HG03457 (cell line): ENCODE measurements around the gene ZNF69.
A peak's percentile ranks its signal among the peaks of the same experiment; 100 is the strongest.
"Not testable (repeated sequence)": the region's sequence is repeated elsewhere in the genome, so short reads cannot be mapped to it uniquely, and the experiment has no call there.

Source experiments
- ATAC-seq: cut with Tn5 transposase; IDR thresholded peaks from one replicate; pipeline ENCODE4 v1.9.1; 2021; ENCODE audit warnings: moderate number of reproducible peaks; ENCODE audit not compliant: unreplicated experiment

Gene ZNF69

DNA sequence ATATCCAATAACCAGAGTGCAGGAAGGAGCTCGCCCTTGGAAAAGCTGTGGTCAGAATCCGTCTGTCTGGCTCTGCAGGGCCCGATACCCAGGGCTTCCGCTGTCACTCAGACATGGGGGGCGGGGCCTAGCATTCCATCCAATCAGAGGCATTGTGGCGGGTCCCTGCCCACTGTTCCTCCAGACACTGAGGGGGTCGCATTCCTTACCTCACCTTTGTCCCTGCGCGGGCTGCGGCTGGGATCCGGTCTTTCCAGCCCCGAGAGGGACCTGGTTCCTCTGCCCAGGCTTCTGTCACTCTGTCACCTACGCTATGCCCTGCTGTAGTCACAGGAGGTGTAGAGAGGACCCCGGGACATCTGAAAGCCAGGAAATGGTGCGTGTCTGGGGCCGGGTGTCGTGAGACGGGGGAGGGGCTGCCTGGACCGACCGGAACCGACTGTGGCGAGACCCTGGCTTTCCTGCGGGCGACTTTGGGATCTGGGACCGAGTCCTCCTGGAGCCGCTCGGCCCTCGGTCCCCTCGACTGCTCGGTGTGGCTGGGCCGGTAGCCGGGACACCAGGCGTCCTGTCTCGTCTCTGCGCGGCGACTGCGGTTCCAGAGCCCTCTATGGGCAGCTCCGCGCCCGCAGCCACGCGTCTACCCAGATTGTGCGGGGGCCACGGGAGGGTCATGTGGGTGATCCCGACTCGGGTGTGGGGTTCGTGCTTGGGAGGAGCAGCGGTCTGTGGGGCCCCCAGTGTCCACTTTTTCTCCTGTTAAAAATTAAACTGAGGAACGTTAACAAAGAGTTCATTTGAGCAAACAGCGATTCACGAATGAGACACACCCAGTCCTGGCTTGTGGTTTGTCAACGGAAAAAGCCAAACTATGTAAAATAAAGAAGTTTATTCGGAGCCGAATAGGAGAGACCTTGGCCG lies at the start of gene ZNF69:
ZNF69 (plus strand) TSS at position 172 of the 921 bp plus-strand sequence; CDS start at position 314, 142 bp downstream.
- no peak for ATAC-seq

- ATAC-seq: no peak
Measured at GRCh38 chr19:11843722-11844121, 43.9 kb upstream of the ZNF69 start.

- ATAC-seq: not testable (repeated sequence)
Measured at GRCh38 chr19:11847615-11848014, 40.0 kb upstream of the ZNF69 start.

GRCh38 chr19:11848200-11848593 lies 39.4 kb upstream of the ZNF69 start:
- no peak for ATAC-seq

DNA sequence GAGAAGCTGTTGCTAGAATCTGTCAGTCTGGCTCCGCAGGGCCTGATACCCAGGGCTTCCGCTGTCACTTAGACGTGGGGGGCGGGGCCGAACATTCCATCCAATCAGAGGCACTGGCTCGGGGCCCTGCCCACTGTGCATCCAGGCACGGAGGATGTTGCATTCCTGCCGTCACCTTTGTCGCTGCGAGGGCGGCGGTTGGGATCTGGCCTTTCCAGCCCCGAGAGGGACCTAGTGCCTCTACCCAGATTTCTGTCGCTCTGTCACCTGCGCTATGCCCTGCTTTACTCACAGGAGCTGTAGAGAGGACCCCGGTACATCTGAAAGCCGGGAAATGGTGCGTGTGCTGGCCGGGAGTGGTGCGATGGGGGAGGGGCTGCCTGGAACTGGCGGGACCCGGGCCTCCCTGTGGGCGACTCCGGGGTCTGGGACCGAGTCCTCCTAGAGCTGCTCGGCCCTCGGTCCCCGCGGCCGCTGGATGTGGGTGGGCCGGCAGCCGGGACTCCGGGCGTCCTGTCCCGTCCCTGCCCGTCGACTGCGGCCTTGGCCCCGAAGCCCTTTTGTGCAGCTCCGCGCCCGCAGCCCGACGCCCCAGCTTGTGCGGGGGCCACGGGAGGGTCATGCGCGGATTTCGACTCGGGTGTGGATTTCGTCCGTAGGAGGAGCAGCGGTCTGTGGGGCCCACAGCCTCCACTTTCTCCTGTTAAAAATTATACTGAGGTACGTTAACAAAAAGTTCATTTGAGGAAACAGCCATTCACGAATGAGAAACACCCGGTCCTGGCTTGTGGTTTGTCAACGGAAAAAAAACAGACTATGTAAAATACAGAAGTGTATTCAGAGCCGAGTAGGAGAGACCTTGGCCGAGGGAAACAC lies 38.8 kb upstream of the ZNF69 start, which contains the start of gene ZNF439:
ZNF439 (plus strand) TSS at position 133 of the 876 bp plus-strand sequence; CDS start at position 275, 142 bp downstream.
- peak; percentile 69 for ATAC-seq

GRCh38 chr19:11850289-11850688 lies 37.3 kb upstream of the ZNF69 start:
- not testable (repeated sequence) for ATAC-seq

- no peak for ATAC-seq
Measured at GRCh38 chr19:11853358-11853757, 34.2 kb upstream of the ZNF69 start.

- no peak for ATAC-seq
Measured at GRCh38 chr19:11856596-11857250, 30.9 kb upstream of the ZNF69 start.

GRCh38 chr19:11860721-11861120 lies 26.9 kb upstream of the ZNF69 start:
- ATAC-seq: no peak

- no peak for ATAC-seq
Measured at GRCh38 chr19:11861301-11861700, 26.3 kb upstream of the ZNF69 start.

- not testable (repeated sequence) for ATAC-seq
Measured at GRCh38 chr19:11867766-11868165, 19.8 kb upstream of the ZNF69 start.

- no peak for ATAC-seq
Measured at GRCh38 chr19:11868188-11868587, 19.4 kb upstream of the ZNF69 start.

DNA sequence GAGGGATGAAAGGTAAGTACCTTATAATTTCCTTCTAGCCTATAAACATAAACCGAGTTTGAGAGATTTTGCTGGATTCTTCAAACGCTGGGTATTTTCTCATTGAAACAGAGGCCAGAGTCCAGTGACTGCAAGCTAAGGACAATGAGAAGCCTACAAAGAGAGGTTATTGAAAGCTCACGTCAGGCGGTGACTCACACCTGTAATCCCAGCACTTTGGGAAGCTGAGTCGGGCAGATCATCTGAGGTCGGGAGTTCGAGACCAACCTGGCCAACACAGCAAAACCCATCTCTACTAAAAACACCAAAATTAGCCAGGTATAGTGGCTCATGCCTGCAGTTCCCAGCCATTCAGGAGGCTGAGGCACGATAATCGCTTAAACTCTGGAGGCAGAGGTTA lies 15.0 kb upstream of the ZNF69 start:
- ATAC-seq: no peak

- no peak for ATAC-seq
Measured at GRCh38 chr19:11873762-11874161, 13.8 kb upstream of the ZNF69 start.

- not testable (repeated sequence) for ATAC-seq
Measured at GRCh38 chr19:11879687-11880266, 7.8 kb upstream of the ZNF69 start.

GRCh38 chr19:11880598-11880997 lies 7.0 kb upstream of the ZNF69 start:
- no peak for ATAC-seq

DNA sequence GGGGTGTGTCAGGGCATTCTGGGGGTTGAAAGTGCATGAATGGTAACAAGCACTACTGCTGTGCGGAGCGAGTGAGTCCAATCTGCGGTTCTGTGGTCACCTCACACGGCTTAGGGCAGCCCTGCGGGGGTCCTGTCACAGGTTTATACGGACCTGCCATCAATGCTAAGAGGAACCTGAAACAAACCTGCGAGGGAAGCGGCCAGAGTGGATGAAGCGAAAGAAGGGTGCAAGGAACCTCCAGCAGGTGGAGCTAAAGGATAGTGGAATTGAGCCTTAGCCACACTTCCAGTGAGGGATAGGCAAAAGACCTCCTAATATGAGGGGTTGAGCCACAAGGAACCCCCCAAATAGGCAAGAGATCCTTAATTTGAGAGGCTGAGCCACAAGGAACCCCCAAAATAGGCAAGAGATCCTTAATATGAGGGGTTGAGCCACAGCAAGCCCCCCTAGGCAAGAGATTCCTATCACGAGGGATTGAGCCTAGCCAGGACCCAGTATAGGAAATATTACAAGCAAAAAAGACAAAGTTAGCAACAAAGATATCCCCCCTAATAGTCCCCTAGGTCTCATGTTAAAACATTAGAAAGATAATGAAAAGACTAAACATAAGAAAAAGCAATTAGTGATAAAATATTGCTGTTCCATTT lies 6.3 kb upstream of the ZNF69 start:
- ATAC-seq: no peak

DNA sequence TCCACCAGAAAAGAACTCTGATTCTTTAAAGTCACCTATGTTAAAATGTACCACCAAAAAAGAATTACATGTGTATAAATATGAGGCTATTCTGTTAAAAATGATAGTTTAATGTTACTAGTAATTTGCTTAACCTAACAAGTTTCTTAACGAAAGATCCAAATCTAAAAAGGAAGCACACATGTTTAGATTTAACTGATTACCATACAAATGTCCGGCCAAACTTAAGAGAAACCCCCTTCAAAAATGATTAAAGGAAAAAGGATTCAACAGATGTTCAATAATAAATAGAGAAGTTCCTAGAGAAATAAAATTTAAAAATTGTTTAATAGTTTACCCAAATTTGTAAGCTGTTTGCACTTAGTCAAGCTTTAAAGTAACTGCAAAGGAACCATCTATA lies 5.0 kb upstream of the ZNF69 start:
- ATAC-seq: no peak

DNA sequence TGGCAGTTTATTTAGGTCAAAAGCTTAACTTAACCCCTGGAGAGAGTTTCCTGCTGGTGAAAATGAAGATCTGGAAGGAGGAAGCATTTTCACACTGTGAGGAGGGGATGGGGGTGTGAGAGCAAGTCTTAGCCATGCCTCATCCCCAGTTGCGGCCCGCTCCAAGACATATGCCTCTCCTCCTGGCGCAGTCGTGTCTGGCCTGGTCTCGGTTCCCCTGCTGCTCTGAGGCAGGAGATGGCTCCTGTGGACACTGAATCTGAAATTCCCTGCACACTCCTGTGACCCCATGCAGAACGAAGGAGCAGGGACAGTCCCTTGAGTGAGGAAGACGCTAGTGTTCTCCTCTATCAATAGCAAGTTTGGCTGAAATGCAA lies 360 bp upstream of the ZNF69 start:
- no peak for ATAC-seq

GRCh38 chr19:11889901-11890300 lies 2.3 kb downstream of the ZNF69 start:
- not testable (repeated sequence) for ATAC-seq
